ENCODE data around the gene NUDT5.
"Not testable (repeated sequence)": the region's sequence is repeated elsewhere in the genome, so short reads cannot be mapped to it uniquely, and the experiment has no call there.

Gene NUDT5

GRCh38 chr10:12202226-12202625, 6.5 kb upstream of the NUDT5 start:
- no peak for DNase-seq

- DNase-seq = no peak
Measured at GRCh38 chr10:12201543-12201942, 5.9 kb upstream of the NUDT5 start.

GRCh38 chr10:12200850-12201249, 5.2 kb upstream of the NUDT5 start:
- no peak for DNase-seq

GRCh38 chr10:12198156-12198555, 2.5 kb upstream of the NUDT5 start:
- DNase-seq = no peak

- DNase-seq = no peak
Measured at GRCh38 chr10:12196531-12197211, 980 bp upstream of the NUDT5 start.

- no peak for DNase-seq
Measured at GRCh38 chr10:12195281-12195602, 449 bp downstream of the NUDT5 start.

- DNase-seq = peak; percentile 38
Measured at GRCh38 chr10:12194752-12195271, 879 bp downstream of the NUDT5 start.

- DNase-seq = no peak
Measured at GRCh38 chr10:12193193-12193592, 2.5 kb downstream of the NUDT5 start.

GRCh38 chr10:12191715-12192114, 4.0 kb downstream of the NUDT5 start:
- no peak for DNase-seq

- DNase-seq = no peak
Measured at GRCh38 chr10:12189426-12189825, 6.3 kb downstream of the NUDT5 start.

GRCh38 chr10:12188656-12189055, 7.0 kb downstream of the NUDT5 start:
- no peak for DNase-seq

- DNase-seq = no peak
Measured at GRCh38 chr10:12187321-12187905, 8.3 kb downstream of the NUDT5 start.

GRCh38 chr10:12186323-12186722, 9.4 kb downstream of the NUDT5 start:
- DNase-seq = peak; percentile 38

GRCh38 chr10:12184165-12184564, 11.5 kb downstream of the NUDT5 start:
- DNase-seq = no peak

GRCh38 chr10:12181065-12181775, 14.5 kb downstream of the NUDT5 start:
- DNase-seq = peak; percentile 79

GRCh38 chr10:12180221-12180974, 15.3 kb downstream of the NUDT5 start:
- DNase-seq = no peak

- no peak for DNase-seq
Measured at GRCh38 chr10:12179606-12180170, 16.0 kb downstream of the NUDT5 start.

- no peak for DNase-seq
Measured at GRCh38 chr10:12177642-12178041, 18.0 kb downstream of the NUDT5 start.

GRCh38 chr10:12171512-12171911, 24.2 kb downstream of the NUDT5 start:
- DNase-seq = not testable (repeated sequence)

GRCh38 chr10:12165999-12166775, 29.5 kb downstream of the NUDT5 start:
- DNase-seq = no peak

- DNase-seq = no peak
Measured at GRCh38 chr10:12165036-12165435, 30.7 kb downstream of the NUDT5 start.

GRCh38 chr10:12164085-12164484, 31.6 kb downstream of the NUDT5 start:
- DNase-seq = no peak
